ENCODE measurements around the gene KLK2. TPM values are rescaled to one million over a fixed set of nuclear protein-coding genes. Genes with fewer than 3 reads are reported as not detected.

The KLK2 gene
- polyA plus RNA-seq (2012; ENCODE audit: low read depth, missing spikeins), result 8.7 TPM

- TF ChIP-seq SPI1 (IDR thresholded peaks at IDR 0.05; ENCODE audit: low read depth, low read length) (no peak), TAF1 (IDR thresholded peaks at IDR 0.05; ENCODE audit: low read depth, low read length) (no peak), POLR2A (IDR thresholded peaks at IDR 0.05; ENCODE audit: low read depth, low read length) (no peak), PAX5 (IDR thresholded peaks at IDR 0.05; ENCODE audit: insufficient read depth, low read length, severe bottlenecking) (no peak)
- DNase-seq (ENCODE audit: insufficient read length, low spot score) (no peak), FAIRE-seq (no peak)
These were observed at the start of gene KLK2 for GRCh38 chr19:50873056-50873455. KLK2 (plus strand) TSS chr19:50873439; CDS start chr19:50873474, 35 bp downstream.

GRCh38 chr19:50826492-50827240 is 46.6 kb upstream of the KLK2 start:
- TF ChIP-seq POU2F2 (IDR thresholded peaks at IDR 0.05; ENCODE audit: low read depth, low read length), result no peak
- TF ChIP-seq PAX5 (IDR thresholded peaks at IDR 0.05; ENCODE audit: insufficient read depth, low read length, severe bottlenecking), result no peak
- no peak for TF ChIP-seq POLR2A (IDR thresholded peaks at IDR 0.05; ENCODE audit: low read depth, low read length)
- no peak for TF ChIP-seq TAF1 (IDR thresholded peaks at IDR 0.05; ENCODE audit: low read depth, low read length)
- TF ChIP-seq SPI1 (IDR thresholded peaks at IDR 0.05; ENCODE audit: low read depth, low read length), result no peak
- no peak for TF ChIP-seq POLR2AphosphoS5 (IDR thresholded peaks at IDR 0.05; ENCODE audit: low read depth, low read length)
- no peak for FAIRE-seq
- no peak for DNase-seq (ENCODE audit: insufficient read length, low spot score)

- FAIRE-seq, result no peak
- no peak for DNase-seq (ENCODE audit: insufficient read length, low spot score)
- TF ChIP-seq POLR2AphosphoS5 (IDR thresholded peaks at IDR 0.05; ENCODE audit: low read depth, low read length), result no peak
- no peak for TF ChIP-seq SPI1 (IDR thresholded peaks at IDR 0.05; ENCODE audit: low read depth, low read length)
- no peak for TF ChIP-seq PAX5 (IDR thresholded peaks at IDR 0.05; ENCODE audit: insufficient read depth, low read length, severe bottlenecking)
- no peak for TF ChIP-seq POLR2A (IDR thresholded peaks at IDR 0.05; ENCODE audit: low read depth, low read length)
These were observed 45.8 kb upstream of the KLK2 start for GRCh38 chr19:50827476-50827875.

- no peak for TF ChIP-seq TAF1 (IDR thresholded peaks at IDR 0.05; ENCODE audit: low read depth, low read length)
- TF ChIP-seq POLR2A (IDR thresholded peaks at IDR 0.05; ENCODE audit: low read depth, low read length), result no peak
- TF ChIP-seq SPI1 (IDR thresholded peaks at IDR 0.05; ENCODE audit: low read depth, low read length), result no peak
- no peak for TF ChIP-seq POLR2AphosphoS5 (IDR thresholded peaks at IDR 0.05; ENCODE audit: low read depth, low read length)
- TF ChIP-seq POU2F2 (IDR thresholded peaks at IDR 0.05; ENCODE audit: low read depth, low read length), result no peak
- TF ChIP-seq PAX5 (IDR thresholded peaks at IDR 0.05; ENCODE audit: insufficient read depth, low read length, severe bottlenecking), result no peak
- no peak for FAIRE-seq
- DNase-seq (ENCODE audit: insufficient read length, low spot score), result no peak
These were observed 43.4 kb upstream of the KLK2 start for GRCh38 chr19:50829801-50830200.

GRCh38 chr19:50830266-50831025 is 42.8 kb upstream of the KLK2 start:
- FAIRE-seq, result no peak
- no peak for TF ChIP-seq SPI1 (IDR thresholded peaks at IDR 0.05; ENCODE audit: low read depth, low read length)
- TF ChIP-seq TAF1 (IDR thresholded peaks at IDR 0.05; ENCODE audit: low read depth, low read length), result no peak
- no peak for TF ChIP-seq POU2F2 (IDR thresholded peaks at IDR 0.05; ENCODE audit: low read depth, low read length)
- TF ChIP-seq PAX5 (IDR thresholded peaks at IDR 0.05; ENCODE audit: insufficient read depth, low read length, severe bottlenecking), result no peak
- TF ChIP-seq POLR2AphosphoS5 (IDR thresholded peaks at IDR 0.05; ENCODE audit: low read depth, low read length), result no peak
- no peak for TF ChIP-seq POLR2A (IDR thresholded peaks at IDR 0.05; ENCODE audit: low read depth, low read length)
- no peak for DNase-seq (ENCODE audit: insufficient read length, low spot score)

- TF ChIP-seq PAX5 (IDR thresholded peaks at IDR 0.05; ENCODE audit: insufficient read depth, low read length, severe bottlenecking), result no peak
- no peak for TF ChIP-seq SPI1 (IDR thresholded peaks at IDR 0.05; ENCODE audit: low read depth, low read length)
- no peak for TF ChIP-seq POU2F2 (IDR thresholded peaks at IDR 0.05; ENCODE audit: low read depth, low read length)
- TF ChIP-seq POLR2AphosphoS5 (IDR thresholded peaks at IDR 0.05; ENCODE audit: low read depth, low read length), result no peak
- TF ChIP-seq POLR2A (IDR thresholded peaks at IDR 0.05; ENCODE audit: low read depth, low read length), result no peak
- TF ChIP-seq TAF1 (IDR thresholded peaks at IDR 0.05; ENCODE audit: low read depth, low read length), result no peak
- DNase-seq (ENCODE audit: insufficient read length, low spot score) (no peak), FAIRE-seq (no peak)
These were observed 42.2 kb upstream of the KLK2 start for GRCh38 chr19:50831026-50831396.

GRCh38 chr19:50832666-50833065 is 40.6 kb upstream of the KLK2 start:
- TF ChIP-seq POLR2A (IDR thresholded peaks at IDR 0.05; ENCODE audit: low read depth, low read length), result no peak
- no peak for TF ChIP-seq POLR2AphosphoS5 (IDR thresholded peaks at IDR 0.05; ENCODE audit: low read depth, low read length)
- no peak for TF ChIP-seq SPI1 (IDR thresholded peaks at IDR 0.05; ENCODE audit: low read depth, low read length)
- TF ChIP-seq POU2F2 (IDR thresholded peaks at IDR 0.05; ENCODE audit: low read depth, low read length), result no peak
- TF ChIP-seq TAF1 (IDR thresholded peaks at IDR 0.05; ENCODE audit: low read depth, low read length), result no peak
- TF ChIP-seq PAX5 (IDR thresholded peaks at IDR 0.05; ENCODE audit: insufficient read depth, low read length, severe bottlenecking), result no peak
- DNase-seq (ENCODE audit: insufficient read length, low spot score) (no peak), FAIRE-seq (no peak)

GRCh38 chr19:50833117-50833801 is 40.0 kb upstream of the KLK2 start, which contains the start of gene KLK15:
KLK15 (minus strand) TSS chr19:50833574; CDS start chr19:50831492, 2,082 bp downstream.
- no peak for DNase-seq (ENCODE audit: insufficient read length, low spot score)
- no peak for FAIRE-seq
- TF ChIP-seq PAX5 (IDR thresholded peaks at IDR 0.05; ENCODE audit: insufficient read depth, low read length, severe bottlenecking) (no peak), POLR2A (IDR thresholded peaks at IDR 0.05; ENCODE audit: low read depth, low read length) (no peak), POLR2AphosphoS5 (IDR thresholded peaks at IDR 0.05; ENCODE audit: low read depth, low read length) (no peak), POU2F2 (IDR thresholded peaks at IDR 0.05; ENCODE audit: low read depth, low read length) (no peak), TAF1 (IDR thresholded peaks at IDR 0.05; ENCODE audit: low read depth, low read length) (no peak), SPI1 (IDR thresholded peaks at IDR 0.05; ENCODE audit: low read depth, low read length) (no peak)

- no peak for FAIRE-seq
- DNase-seq (ENCODE audit: insufficient read length, low spot score), result no peak
- TF ChIP-seq TAF1 (IDR thresholded peaks at IDR 0.05; ENCODE audit: low read depth, low read length), result no peak
- TF ChIP-seq PAX5 (IDR thresholded peaks at IDR 0.05; ENCODE audit: insufficient read depth, low read length, severe bottlenecking), result no peak
- no peak for TF ChIP-seq SPI1 (IDR thresholded peaks at IDR 0.05; ENCODE audit: low read depth, low read length)
- no peak for TF ChIP-seq POLR2A (IDR thresholded peaks at IDR 0.05; ENCODE audit: low read depth, low read length)
These were observed 39.5 kb upstream of the KLK2 start for GRCh38 chr19:50833802-50834167.
